ENCODE measurements around the gene SIGLEC7. TPM values are rescaled to one million over a fixed set of nuclear protein-coding genes. Genes with fewer than 3 reads are reported as not detected.
"Not testable (repeated sequence)": the region's sequence is repeated elsewhere in the genome, so short reads cannot be mapped to it uniquely, and the experiment has no call there.

Gene SIGLEC7
- total RNA-seq, 2 donors from 2014 or later, result 0.35 to 1.0 TPM

DNA sequence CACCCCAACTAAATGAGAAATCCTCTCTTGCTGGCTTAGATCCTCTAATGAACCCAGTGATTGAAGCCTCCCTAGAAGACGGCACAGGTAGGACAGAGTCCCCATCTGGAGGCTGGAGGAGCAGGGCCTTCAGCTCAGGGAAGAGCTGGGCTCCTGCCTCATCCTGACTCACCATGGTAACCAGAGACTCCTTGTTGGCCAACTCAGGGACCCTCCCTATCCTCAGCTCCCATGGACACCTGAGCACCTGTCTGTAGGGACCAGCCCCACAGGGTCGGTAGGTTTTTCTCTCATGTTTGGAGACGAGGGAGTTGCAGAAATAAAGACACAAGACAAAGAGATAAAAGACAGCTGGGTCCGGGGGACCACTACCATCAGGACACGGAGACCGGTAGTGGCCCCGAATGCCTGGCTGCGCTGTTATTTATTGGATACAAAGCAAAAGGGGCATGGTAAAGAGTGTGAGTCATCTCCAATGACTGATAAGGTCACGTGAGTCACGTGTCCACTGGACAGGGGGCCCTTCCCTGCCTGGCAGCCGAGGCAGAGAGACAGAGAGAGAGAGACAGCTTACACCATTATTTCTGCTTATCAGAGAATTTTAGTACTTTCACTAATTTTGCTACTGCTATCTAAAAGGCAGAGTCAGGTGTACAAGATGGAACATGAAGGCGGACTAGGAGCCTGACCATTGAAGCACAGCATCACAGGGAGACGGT, 26.6 kb downstream of the SIGLEC7 start:
- no peaks in the 10 kb centered on the region for H3K27me3 ChIP-seq
- no peaks in the 10 kb centered on the region for H3K9me3 ChIP-seq
- intact Hi-C loops (cut with DNase I), result no loop called here
- TF ChIP-seq, protein P1, sequence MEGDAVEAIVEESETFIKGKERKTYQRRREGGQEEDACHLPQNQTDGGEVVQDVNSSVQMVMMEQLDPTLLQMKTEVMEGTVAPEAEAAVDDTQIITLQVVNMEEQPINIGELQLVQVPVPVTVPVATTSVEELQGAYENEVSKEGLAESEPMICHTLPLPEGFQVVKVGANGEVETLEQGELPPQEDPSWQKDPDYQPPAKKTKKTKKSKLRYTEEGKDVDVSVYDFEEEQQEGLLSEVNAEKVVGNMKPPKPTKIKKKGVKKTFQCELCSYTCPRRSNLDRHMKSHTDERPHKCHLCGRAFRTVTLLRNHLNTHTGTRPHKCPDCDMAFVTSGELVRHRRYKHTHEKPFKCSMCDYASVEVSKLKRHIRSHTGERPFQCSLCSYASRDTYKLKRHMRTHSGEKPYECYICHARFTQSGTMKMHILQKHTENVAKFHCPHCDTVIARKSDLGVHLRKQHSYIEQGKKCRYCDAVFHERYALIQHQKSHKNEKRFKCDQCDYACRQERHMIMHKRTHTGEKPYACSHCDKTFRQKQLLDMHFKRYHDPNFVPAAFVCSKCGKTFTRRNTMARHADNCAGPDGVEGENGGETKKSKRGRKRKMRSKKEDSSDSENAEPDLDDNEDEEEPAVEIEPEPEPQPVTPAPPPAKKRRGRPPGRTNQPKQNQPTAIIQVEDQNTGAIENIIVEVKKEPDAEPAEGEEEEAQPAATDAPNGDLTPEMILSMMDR (IDR thresholded peaks at IDR 0.05), result no peak
- H3K36me3 ChIP-seq, result no peaks in the 10 kb centered on the region
- H3K27ac ChIP-seq, result no peak overlapping the region
- H3K9ac ChIP-seq (ENCODE audit: low read depth in 2 of 2, low read length in 2 of 2), result no peak overlapping the region
- DNase-seq, result no peak
- H3K4me3 ChIP-seq, result no peak overlapping the region
- no peaks in the 10 kb centered on the region for H3K4me1 ChIP-seq

DNA sequence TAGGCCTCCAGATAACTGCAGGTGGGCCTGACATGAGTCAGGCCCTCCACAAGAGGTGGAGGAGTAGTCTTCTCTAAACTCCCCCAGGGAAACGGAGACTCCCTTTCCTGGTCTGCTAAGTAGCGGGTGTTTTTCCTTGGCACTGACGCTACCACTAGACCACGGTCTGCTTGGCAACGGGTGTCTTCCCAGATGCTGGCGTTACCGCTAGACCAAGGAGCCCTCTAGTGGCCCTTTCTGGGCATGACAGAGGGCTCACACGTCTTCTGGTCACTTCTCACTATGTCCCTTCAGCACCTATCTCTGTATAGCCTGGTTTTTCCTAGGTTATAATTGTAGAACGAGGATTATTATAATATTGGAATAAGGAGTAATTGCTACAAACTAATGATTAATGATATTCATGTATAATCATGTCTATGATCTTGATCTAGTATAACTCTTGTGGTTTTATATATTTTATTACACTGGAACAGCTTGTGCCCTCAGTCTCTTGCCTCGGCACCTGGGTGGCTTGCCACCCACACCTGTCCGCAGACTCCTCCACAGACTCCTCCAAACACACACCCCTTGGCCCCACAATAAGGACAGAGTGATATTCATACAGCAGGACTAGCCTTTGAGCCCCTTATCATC, 27.3 kb downstream of the SIGLEC7 start:
- intact Hi-C loops (cut with DNase I); H3K27ac ChIP-seq; H3K9ac ChIP-seq (ENCODE audit: low read depth in 2 of 2, low read length in 2 of 2); H3K36me3 ChIP-seq; H3K27me3 ChIP-seq; H3K4me3 ChIP-seq; H3K4me1 ChIP-seq; H3K9me3 ChIP-seq: not testable (repeated sequence)
- TF ChIP-seq, protein P1 (IDR thresholded peaks at IDR 0.05), result peak; percentile 85
- DNase-seq, result peak; percentile 61

DNA sequence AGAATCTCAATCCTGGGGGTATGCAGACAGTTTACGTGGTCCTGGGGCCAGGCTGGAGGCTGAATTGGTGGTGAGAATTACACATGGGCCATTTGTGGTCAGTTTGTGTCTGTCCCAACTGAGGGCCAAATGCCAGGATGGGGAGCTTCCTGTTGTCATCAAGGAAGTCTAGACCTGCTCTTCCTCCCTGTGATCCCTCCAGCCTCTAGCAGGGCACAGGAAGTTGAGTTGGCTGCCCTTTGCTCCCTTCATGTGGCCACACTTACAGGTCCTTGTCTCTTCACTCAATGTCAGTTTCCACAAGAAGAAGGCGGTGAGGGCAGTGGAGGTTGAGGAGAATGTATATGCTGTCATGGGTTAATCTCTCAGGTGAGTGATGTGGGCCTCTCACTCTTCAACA, 30.1 kb downstream of the SIGLEC7 start:
- Histone ChIP-seq H3K4me1 (no peaks in the 10 kb centered on the region), H3K4me3 (no peak overlapping the region), H3K9me3 (no peaks in the 10 kb centered on the region), H3K36me3 (no peaks in the 10 kb centered on the region), H3K9ac (ENCODE audit: low read depth in 2 of 2, low read length in 2 of 2) (no peak overlapping the region), H3K27me3 (no peaks in the 10 kb centered on the region), H3K27ac (no peak overlapping the region)
- intact Hi-C loops (cut with DNase I), result loop anchor here (10.0 kb wide), 1 partner anchor 147 kb away; the partner anchor contains the start of gene KLK11
- TF ChIP-seq, protein P1 (IDR thresholded peaks at IDR 0.05), result no peak
- DNase-seq, result no peak

DNA sequence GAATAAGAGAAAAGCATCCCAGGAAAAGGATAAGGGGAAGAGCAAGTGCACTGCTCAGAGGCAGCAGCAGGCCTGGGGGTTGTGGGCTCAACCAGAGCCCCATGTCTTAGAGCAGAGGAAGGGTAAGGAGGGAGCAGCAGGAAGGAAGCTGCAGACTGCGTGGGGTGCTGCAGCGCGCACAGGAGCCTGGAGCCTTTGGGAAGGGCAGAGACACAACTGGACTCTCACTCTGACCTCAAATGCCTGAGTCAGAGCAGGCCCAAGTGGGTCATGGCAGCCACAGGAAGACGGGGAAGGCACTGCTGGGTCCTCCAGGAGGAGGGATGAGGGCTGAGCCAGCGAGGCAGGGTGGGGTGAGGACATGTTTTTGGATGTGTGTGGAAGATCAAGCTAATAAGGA, 31.6 kb downstream of the SIGLEC7 start:
- Histone ChIP-seq H3K27me3 (no peaks in the 10 kb centered on the region), H3K4me3 (no peak overlapping the region), H3K36me3 (no peaks in the 10 kb centered on the region), H3K9me3 (no peaks in the 10 kb centered on the region), H3K4me1 (no peaks in the 10 kb centered on the region), H3K9ac (ENCODE audit: low read depth in 2 of 2, low read length in 2 of 2) (no peak overlapping the region), H3K27ac (no peak overlapping the region)
- DNase-seq, result no peak
- TF ChIP-seq, protein P1 (IDR thresholded peaks at IDR 0.05), result no peak
- intact Hi-C loops (cut with DNase I), result loop anchor here (10.0 kb wide), 1 partner anchor 149 kb away; the partner anchor contains the start of gene KLK11

DNA sequence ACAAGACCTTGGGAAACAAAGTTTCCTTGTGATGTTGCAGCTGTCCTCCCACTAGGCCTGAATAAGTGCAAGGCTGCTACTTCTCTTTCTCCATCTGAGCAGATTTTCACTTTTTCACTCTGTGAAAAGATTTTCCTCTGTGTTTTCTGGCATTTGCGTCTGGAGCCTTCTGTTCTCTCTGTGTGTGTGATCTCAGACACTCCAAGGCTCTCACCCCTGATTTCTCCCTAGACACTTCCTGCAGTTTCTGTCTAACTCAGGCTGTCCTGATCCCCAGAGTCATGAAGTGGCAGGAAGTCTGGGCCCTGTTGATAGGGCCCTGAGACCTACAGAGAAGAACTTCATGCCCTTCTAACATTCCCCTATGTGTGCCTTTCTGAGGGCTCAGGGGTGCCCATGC, 37.2 kb downstream of the SIGLEC7 start:
- H3K9ac ChIP-seq (ENCODE audit: low read depth in 2 of 2, low read length in 2 of 2), result no peak overlapping the region
- TF ChIP-seq, protein P1 (IDR thresholded peaks at IDR 0.05), result no peak
- no peaks in the 10 kb centered on the region for H3K9me3 ChIP-seq
- no peaks in the 10 kb centered on the region for H3K4me1 ChIP-seq
- intact Hi-C loops (cut with DNase I), result loop anchor here (10.0 kb wide), 1 partner anchor 154 kb away; the partner anchor contains the start of gene KLK11
- no peak for DNase-seq
- no peaks in the 10 kb centered on the region for H3K27me3 ChIP-seq
- H3K36me3 ChIP-seq, result no peaks in the 10 kb centered on the region
- H3K4me3 ChIP-seq, result no peak overlapping the region
- no peak overlapping the region for H3K27ac ChIP-seq
